GM12878 (cell line): Measurements from ENCODE around the gene MYD88. TPM values are rescaled to one million over a fixed set of nuclear protein-coding genes. Genes with fewer than 3 reads are reported as not detected.

ENCODE experiments used
- BHLHE40 ChIP-seq, 2 experiments: fragments of 450-650 bp in 1 of 2; IDR thresholded peaks; 2 replicates each; pipeline ENCODE4 v1.6.1; 2011 to 2017; ENCODE audit warnings: low read depth in 2 of 2, borderline replicate concordance in 1 of 2, improper control_type of control experiment in 1 of 2, low read length in 1 of 2, mild to moderate bottlenecking in 1 of 2
- CHD1 ChIP-seq: IDR thresholded peaks from 2 replicates; pipeline ENCODE4 v1.6.1; 2012; ENCODE audit warnings: low read depth, low read length, improper control_type of control experiment
- CHD2 ChIP-seq: IDR thresholded peaks from 2 replicates; pipeline ENCODE4 v1.6.1; 2011; ENCODE audit warnings: low read depth, low read length, improper control_type of control experiment, borderline replicate concordance
- ETV6 ChIP-seq, 2 experiments: fragments of 450-650 bp in 1 of 2; IDR thresholded peaks in 1 of 2; conservative IDR thresholded peaks in 1 of 2; 2 replicates each; pipeline ENCODE4 v1.6.1; 2014; ENCODE audit warnings: antibody characterized with exemption in 1 of 2, borderline replicate concordance in 1 of 2, low read depth in 1 of 2, mild to moderate bottlenecking in 1 of 2, moderate library complexity in 1 of 2
- HDAC2 ChIP-seq: fragments of 200-600 bp; sonication (generic); IDR thresholded peaks from 2 replicates; pipeline ENCODE4 v1.6.1; 2017
- KDM1A ChIP-seq: fragments of 200-600 bp; sonication (generic); IDR thresholded peaks from 2 replicates; pipeline ENCODE4 v1.6.1; 2016; ENCODE audit warnings: borderline replicate concordance
- NBN ChIP-seq: fragments of 450-650 bp; IDR thresholded peaks from 2 replicates; pipeline ENCODE4 v1.6.1; 2016
- NFIC ChIP-seq: IDR thresholded peaks from 2 replicates; pipeline ENCODE4 v1.6.1; 2012; ENCODE audit warnings: low read depth, mild to moderate bottlenecking, inconsistent platforms, low read length, moderate library complexity
- NR2C2 ChIP-seq: IDR thresholded peaks from 2 replicates; pipeline ENCODE4 v1.6.1; 2011; ENCODE audit warnings: borderline replicate concordance, low read depth; ENCODE audit not compliant: control insufficient read depth, insufficient read length
- PAX8 ChIP-seq: fragments of 450-650 bp; IDR thresholded peaks from 2 replicates; pipeline ENCODE4 v1.6.1; 2017; ENCODE audit warnings: mild to moderate bottlenecking, moderate library complexity
- POLR2AphosphoS2 ChIP-seq: IDR thresholded peaks from 2 replicates; pipeline ENCODE4 v1.6.1; 2011; ENCODE audit warnings: low read depth, mild to moderate bottlenecking, low read length, improper control_type of control experiment, moderate library complexity
- POU2F2 ChIP-seq: IDR thresholded peaks from 3 replicates; pipeline ENCODE4 v1.6.1; 2011; ENCODE audit warnings: low read depth, mild to moderate bottlenecking, low read length, borderline replicate concordance
- RELA ChIP-seq: fragments of 450-650 bp; IDR thresholded peaks from 2 replicates; pipeline ENCODE4 v1.8.0; 2014; ENCODE audit warnings: borderline replicate concordance; ENCODE audit not compliant: partially characterized antibody
- SMAD5 ChIP-seq: IDR thresholded peaks from 2 replicates; pipeline ENCODE4 v1.6.1; 2016; ENCODE audit warnings: antibody characterized with exemption, low read depth
- SRF ChIP-seq, 2 experiments: IDR thresholded peaks; 2 replicates each; pipeline ENCODE4 v1.6.1; 2011; ENCODE audit warnings: low read depth in 2 of 2, low read length in 2 of 2, mild to moderate bottlenecking in 1 of 2, moderate library complexity in 1 of 2
- SUZ12 ChIP-seq: fragments of 200-600 bp; sonication (generic); IDR thresholded peaks from one replicate; pipeline ENCODE4 v1.6.1; 2018; ENCODE audit warnings: antibody characterized with exemption, mild to moderate bottlenecking; ENCODE audit not compliant: unreplicated experiment
- TARDBP ChIP-seq: IDR thresholded peaks from 2 replicates; pipeline ENCODE4 v1.6.1; 2016; ENCODE audit warnings: borderline replicate concordance
- polyA plus RNA-seq, 11 experiments: library from polyadenylated mRNA; depleted of rRNA in 4 of 11; unstranded in 6 of 11; stranded (reverse) in 5 of 11; fragments of >200 nt; fragmentation: Nextera tagmentation in 4 of 11; fragmentation: Illumina TruSeq in 1 of 11; extraction: Ambion mirVana in 4 of 11; extraction: Trizol in 1 of 11; gene quantifications; 1 replicate in 1 of 11; 2 replicates in 10 of 11; pipeline versions ENCODE4 v1.2.1 to v1.2.3, GENCODE V29; 2011 to 2016; ENCODE audit warnings: inconsistent platforms in 2 of 11, missing spikeins in 2 of 11, low read depth in 1 of 11
- total RNA-seq, 4 experiments: library from RNA; depleted of rRNA in 3 of 4; stranded (reverse); fragments of >200 nt in 3 of 4; fragmentation: Illumina TruSeq in 1 of 4; extraction: Trizol in 1 of 4; gene quantifications; 2 replicates each; pipeline versions ENCODE4 v1.2.1 to v1.2.3, GENCODE V29; 2013 to 2021
- TF ChIP-seq, protein P1 (sequence below): fragments of 450-650 bp; formaldehyde crosslinking; IDR thresholded peaks from 2 replicates; pipeline ENCODE4 v1.4.0; 2020; ENCODE audit warnings: mild to moderate bottlenecking, moderate library complexity
- TF ChIP-seq, protein P2 (sequence below): fragments of 450-650 bp; IDR thresholded peaks from 2 replicates; pipeline ENCODE4 v1.6.1; 2016; ENCODE audit warnings: mild to moderate bottlenecking
- TF ChIP-seq, protein P3 (sequence below): fragments of 450-650 bp; IDR thresholded peaks from 2 replicates; pipeline ENCODE4 v1.6.1; 2017; ENCODE audit warnings: borderline replicate concordance
- TF ChIP-seq, protein P4 (sequence below): IDR thresholded peaks from 2 replicates; pipeline ENCODE4 v1.6.1; 2011; ENCODE audit warnings: mild to moderate bottlenecking, low read depth, low read length, moderate library complexity; ENCODE audit not compliant: insufficient replicate concordance
- TF ChIP-seq, protein P5 (sequence below): IDR thresholded peaks from 2 replicates; pipeline ENCODE4 v1.6.1; 2011; ENCODE audit warnings: low read depth, mild to moderate bottlenecking, low read length, moderate library complexity, borderline replicate concordance; ENCODE audit errors: extremely low read depth

MYD88 gene
- total and polyA plus RNA-seq, 10 of the 15 experiments (the other 5 are each of a cell fraction or from before 2014, with no cell fraction given) = 5.5 to 84.8 (median 67.5) TPM

DNA sequence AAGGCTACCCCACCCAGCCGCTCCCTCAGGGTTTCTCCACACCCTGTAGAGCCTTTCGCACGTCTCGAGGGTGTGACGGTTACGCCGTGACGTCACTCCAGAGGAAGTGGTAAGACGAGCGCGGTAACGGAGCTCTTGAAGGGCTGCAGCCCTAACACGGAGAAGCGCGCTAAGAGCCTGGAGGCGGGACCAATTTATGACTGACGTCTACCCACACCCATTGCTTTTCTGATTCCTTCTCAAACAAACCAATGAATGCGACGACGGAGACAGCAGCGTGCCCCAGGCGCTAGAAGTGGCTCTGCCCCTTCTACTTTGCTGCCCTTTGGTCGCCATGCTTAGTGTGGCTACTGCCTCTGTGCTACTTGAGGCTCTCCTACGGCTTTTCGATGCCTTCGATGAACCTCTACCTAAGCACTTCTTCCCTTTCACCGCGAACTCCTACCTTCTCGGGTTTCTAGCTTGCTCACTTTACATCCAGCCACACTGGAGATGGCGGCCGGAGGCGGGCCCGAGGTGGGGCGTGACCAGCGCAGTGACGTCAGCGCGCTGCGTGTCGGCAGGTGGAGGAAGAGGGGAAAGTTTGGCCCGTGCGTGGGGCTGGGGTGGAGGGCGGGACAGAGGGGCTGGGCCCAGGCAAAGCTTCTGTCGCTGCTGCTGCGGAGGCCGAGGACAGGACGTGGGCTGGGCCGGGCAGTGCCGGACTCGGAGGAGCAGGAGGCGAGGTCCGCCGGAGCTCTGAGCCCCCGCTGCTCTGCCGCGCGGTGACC, 26.7 kb downstream of the MYD88 start, which contains the start of gene OXSR1 (continued):
- TF ChIP-seq, protein P1, sequence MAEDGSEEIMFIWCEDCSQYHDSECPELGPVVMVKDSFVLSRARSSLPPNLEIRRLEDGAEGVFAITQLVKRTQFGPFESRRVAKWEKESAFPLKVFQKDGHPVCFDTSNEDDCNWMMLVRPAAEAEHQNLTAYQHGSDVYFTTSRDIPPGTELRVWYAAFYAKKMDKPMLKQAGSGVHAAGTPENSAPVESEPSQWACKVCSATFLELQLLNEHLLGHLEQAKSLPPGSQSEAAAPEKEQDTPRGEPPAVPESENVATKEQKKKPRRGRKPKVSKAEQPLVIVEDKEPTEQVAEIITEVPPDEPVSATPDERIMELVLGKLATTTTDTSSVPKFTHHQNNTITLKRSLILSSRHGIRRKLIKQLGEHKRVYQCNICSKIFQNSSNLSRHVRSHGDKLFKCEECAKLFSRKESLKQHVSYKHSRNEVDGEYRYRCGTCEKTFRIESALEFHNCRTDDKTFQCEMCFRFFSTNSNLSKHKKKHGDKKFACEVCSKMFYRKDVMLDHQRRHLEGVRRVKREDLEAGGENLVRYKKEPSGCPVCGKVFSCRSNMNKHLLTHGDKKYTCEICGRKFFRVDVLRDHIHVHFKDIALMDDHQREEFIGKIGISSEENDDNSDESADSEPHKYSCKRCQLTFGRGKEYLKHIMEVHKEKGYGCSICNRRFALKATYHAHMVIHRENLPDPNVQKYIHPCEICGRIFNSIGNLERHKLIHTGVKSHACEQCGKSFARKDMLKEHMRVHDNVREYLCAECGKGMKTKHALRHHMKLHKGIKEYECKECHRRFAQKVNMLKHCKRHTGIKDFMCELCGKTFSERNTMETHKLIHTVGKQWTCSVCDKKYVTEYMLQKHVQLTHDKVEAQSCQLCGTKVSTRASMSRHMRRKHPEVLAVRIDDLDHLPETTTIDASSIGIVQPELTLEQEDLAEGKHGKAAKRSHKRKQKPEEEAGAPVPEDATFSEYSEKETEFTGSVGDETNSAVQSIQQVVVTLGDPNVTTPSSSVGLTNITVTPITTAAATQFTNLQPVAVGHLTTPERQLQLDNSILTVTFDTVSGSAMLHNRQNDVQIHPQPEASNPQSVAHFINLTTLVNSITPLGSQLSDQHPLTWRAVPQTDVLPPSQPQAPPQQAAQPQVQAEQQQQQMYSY = no peak
- no peak for TF ChIP-seq NR2C2
- no peak for TF ChIP-seq HDAC2
- peak in 1 of 2 experiments; percentile 73; a peak in 1 of 4 replicates for TF ChIP-seq SRF (IDR thresholded peaks at IDR 0.05; ENCODE audit: low read depth in 2 of 2, low read length in 2 of 2)
- TF ChIP-seq CHD2 = peak; percentile 79
- 0 out of 2 replicates have a peak, but pooled peaks have one; percentile 82 for TF ChIP-seq POLR2AphosphoS2
- no peak; the same call in 2 of the 3 replicates for TF ChIP-seq POU2F2
- no peak for TF ChIP-seq NFIC
- TF ChIP-seq, protein P2, sequence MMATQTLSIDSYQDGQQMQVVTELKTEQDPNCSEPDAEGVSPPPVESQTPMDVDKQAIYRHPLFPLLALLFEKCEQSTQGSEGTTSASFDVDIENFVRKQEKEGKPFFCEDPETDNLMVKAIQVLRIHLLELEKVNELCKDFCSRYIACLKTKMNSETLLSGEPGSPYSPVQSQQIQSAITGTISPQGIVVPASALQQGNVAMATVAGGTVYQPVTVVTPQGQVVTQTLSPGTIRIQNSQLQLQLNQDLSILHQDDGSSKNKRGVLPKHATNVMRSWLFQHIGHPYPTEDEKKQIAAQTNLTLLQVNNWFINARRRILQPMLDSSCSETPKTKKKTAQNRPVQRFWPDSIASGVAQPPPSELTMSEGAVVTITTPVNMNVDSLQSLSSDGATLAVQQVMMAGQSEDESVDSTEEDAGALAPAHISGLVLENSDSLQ = peak; percentile 99
- no peak for TF ChIP-seq SUZ12
- no peak for TF ChIP-seq TARDBP
- TF ChIP-seq ETV6 (conservative IDR thresholded peaks at IDR 0.05 in 1 of 2, IDR thresholded peaks at IDR 0.05 in 1 of 2; ENCODE audit: borderline replicate concordance in 1 of 2, low read depth in 1 of 2) = no peak; a peak in 1 of 4 replicates
- no peak for TF ChIP-seq CHD1
- TF ChIP-seq, protein P3, sequence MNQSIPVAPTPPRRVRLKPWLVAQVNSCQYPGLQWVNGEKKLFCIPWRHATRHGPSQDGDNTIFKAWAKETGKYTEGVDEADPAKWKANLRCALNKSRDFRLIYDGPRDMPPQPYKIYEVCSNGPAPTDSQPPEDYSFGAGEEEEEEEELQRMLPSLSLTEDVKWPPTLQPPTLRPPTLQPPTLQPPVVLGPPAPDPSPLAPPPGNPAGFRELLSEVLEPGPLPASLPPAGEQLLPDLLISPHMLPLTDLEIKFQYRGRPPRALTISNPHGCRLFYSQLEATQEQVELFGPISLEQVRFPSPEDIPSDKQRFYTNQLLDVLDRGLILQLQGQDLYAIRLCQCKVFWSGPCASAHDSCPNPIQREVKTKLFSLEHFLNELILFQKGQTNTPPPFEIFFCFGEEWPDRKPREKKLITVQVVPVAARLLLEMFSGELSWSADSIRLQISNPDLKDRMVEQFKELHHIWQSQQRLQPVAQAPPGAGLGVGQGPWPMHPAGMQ = no peak
- TF ChIP-seq, protein P4, sequence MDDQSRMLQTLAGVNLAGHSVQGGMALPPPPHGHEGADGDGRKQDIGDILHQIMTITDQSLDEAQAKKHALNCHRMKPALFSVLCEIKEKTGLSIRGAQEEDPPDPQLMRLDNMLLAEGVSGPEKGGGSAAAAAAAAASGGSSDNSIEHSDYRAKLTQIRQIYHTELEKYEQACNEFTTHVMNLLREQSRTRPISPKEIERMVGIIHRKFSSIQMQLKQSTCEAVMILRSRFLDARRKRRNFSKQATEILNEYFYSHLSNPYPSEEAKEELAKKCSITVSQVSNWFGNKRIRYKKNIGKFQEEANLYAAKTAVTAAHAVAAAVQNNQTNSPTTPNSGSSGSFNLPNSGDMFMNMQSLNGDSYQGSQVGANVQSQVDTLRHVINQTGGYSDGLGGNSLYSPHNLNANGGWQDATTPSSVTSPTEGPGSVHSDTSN = peak; percentile 95
- peak; percentile 88 to 96 for TF ChIP-seq BHLHE40 (IDR thresholded peaks at IDR 0.05; ENCODE audit: borderline replicate concordance in 1 of 2, low read depth in 2 of 2, low read length in 1 of 2)
- TF ChIP-seq RELA = peak; percentile 92
- TF ChIP-seq PAX8 = no peak
- TF ChIP-seq NBN = peak; percentile 100
- TF ChIP-seq, protein P5, sequence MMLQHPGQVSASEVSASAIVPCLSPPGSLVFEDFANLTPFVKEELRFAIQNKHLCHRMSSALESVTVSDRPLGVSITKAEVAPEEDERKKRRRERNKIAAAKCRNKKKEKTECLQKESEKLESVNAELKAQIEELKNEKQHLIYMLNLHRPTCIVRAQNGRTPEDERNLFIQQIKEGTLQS = no peak
- TF ChIP-seq SMAD5 = peak; percentile 21; the same call in 1 of the 2 replicates
- no peak for TF ChIP-seq KDM1A
